ENCODE data around the gene HIVEP1.

DNA sequence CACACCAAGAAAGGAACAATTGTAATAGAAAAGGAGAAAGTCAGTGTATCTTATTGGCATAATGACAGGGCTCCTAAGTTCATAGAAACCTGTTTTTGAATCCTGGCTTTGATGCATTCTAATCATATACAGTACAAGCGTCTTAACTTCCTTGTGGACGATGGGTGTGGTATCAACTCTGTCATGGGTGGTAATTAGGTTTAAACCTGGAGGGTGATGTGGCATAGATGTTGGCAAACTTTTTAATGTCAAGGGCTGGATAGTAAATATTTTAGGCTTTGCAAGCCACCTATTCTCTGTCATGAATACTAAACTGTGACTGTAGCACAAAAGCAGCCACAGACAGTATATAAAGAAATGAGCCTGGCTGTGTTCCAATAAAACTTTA, 139.3 kb downstream of the HIVEP1 start:
- TF ChIP-seq TAF1 (IDR thresholded peaks at IDR 0.05; ENCODE audit: low read depth, low read length) (no peak), POLR2A (IDR thresholded peaks at IDR 0.05; ENCODE audit: low read depth, low read length) (no peak), PAX5 (IDR thresholded peaks at IDR 0.05; ENCODE audit: insufficient read depth, low read length, severe bottlenecking) (no peak), POLR2AphosphoS5 (IDR thresholded peaks at IDR 0.05; ENCODE audit: low read depth, low read length) (no peak)

Measured in GM12891 (cell line).